MCF 10A (cell line): ENCODE measurements around the gene HIGD1A. TPM values are rescaled to one million over a fixed set of nuclear protein-coding genes. Genes with fewer than 3 reads are reported as not detected.

Experiments
- BruUV-seq: library from RNA; stranded (reverse); fragments of 400-500 nt; replicated peaks from 2 replicates; lab custom pipeline; 2021; lab: Mats Ljungman, UMichigan
- CTCF ChIA-PET: fragments of 300-600 bp; sonication (Branson Sonifier 250); formaldehyde crosslinking; extraction: SDS; loops from one replicate; lab custom pipeline; 2021; ENCODE audit warnings: antibody characterized with exemption, inconsistent platforms; lab: Yijun Ruan, JAX
- POLR2A ChIA-PET: fragments of 300-600, 350-650 bp; sonication (Branson Sonifier 250); formaldehyde crosslinking; extraction: SDS; loops from one replicate; lab custom pipeline; 2020; ENCODE audit warnings: antibody characterized with exemption, inconsistent platforms; lab: Yijun Ruan, JAX
- DNase-seq: peaks from one replicate; pipeline ENCODE4 v3.0.0-alpha.2; 2018; ENCODE audit not compliant: unreplicated experiment
- H3K27ac Mint-ChIP-seq: one replicate; pipeline ENCODE4 v1.8.0; 2022; ENCODE audit warnings: mild to moderate bottlenecking, low read depth, mixed read lengths; ENCODE audit not compliant: unreplicated experiment
- H3K27me3 Mint-ChIP-seq: one replicate; pipeline ENCODE4 v1.8.0; 2022; ENCODE audit warnings: mixed read lengths; ENCODE audit not compliant: insufficient read depth, unreplicated experiment
- H3K36me3 Mint-ChIP-seq: one replicate; pipeline ENCODE4 v1.8.0; 2022; ENCODE audit warnings: mild to moderate bottlenecking, moderate library complexity, mixed read lengths; ENCODE audit not compliant: insufficient read depth, unreplicated experiment
- H3K4me1 Mint-ChIP-seq: one replicate; pipeline ENCODE4 v1.8.0; 2022; ENCODE audit warnings: mixed read lengths; ENCODE audit not compliant: insufficient read depth, unreplicated experiment
- H3K4me3 Mint-ChIP-seq: one replicate; pipeline ENCODE4 v1.8.0; 2022; ENCODE audit warnings: mild to moderate bottlenecking, moderate library complexity, mixed read lengths; ENCODE audit not compliant: unreplicated experiment
- H3K9me3 Mint-ChIP-seq: one replicate; pipeline ENCODE4 v1.8.0; 2022; ENCODE audit warnings: mixed read lengths; ENCODE audit not compliant: unreplicated experiment
- intact Hi-C: fragments of 100-400 bp; cut with micrococcal nuclease; formaldehyde crosslinking; loops from 2 replicates; pipeline ENCODE4 v1.14.1; 2022
- total RNA-seq: library from RNA; stranded (reverse); gene quantifications from 2 replicates; pipeline ENCODE4 v1.2.3, GENCODE V29; 2022
- TF ChIP-seq, protein P1 (sequence below): fragments of 200-600 bp; IDR thresholded peaks from one replicate; pipeline ENCODE4 v1.8.0; 2022; ENCODE audit warnings: antibody characterized with exemption, mild to moderate bottlenecking; ENCODE audit not compliant: unreplicated experiment

HIGD1A gene
- total RNA-seq, 1 experiment from 2014 or later = 140 TPM

DNA sequence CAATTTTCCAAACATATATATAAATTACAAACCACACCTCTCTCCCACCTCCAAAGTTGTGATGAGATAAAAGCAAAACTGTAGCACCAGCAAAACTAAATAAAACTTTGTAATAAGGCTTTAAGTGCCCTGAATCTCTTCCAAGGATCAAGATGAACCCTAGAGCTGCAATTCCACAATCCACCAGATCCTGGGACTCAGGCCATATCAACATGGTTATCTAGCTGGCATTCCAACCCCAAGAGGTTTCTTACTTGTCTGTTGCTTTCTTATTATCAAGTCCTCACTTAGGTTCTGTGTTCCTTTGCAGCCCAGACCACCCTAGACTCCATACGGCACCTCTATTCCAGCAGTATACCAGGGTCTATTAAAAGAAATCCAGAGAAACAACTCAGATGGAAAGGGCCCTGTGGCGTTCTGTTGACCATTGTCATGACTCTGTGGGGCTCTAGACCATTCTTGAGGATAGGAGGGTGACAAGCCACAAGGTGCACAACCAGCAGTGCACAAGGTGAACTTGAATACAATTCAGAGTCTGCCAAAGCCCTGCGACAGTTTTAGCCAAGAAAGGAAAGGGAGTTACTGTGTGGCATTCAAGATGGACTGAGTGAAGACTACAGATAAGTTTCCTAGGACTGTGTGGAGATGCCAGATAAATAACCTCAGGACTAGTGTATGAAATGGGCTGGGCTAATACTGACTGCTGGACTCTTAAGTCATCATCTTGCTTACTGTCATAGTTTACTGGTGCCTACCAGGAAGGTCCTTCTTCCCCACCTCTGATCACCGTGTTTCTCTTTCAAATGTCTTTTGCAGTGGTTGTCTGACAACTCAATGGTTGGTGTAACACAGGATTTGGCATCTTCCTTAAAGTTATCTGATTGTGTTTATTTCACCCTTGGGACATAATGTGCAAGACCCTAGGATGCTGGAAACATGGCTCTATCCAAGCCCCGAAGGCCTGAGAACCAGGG, 32.1 kb upstream of the HIGD1A start:
- TF ChIP-seq, protein P1, sequence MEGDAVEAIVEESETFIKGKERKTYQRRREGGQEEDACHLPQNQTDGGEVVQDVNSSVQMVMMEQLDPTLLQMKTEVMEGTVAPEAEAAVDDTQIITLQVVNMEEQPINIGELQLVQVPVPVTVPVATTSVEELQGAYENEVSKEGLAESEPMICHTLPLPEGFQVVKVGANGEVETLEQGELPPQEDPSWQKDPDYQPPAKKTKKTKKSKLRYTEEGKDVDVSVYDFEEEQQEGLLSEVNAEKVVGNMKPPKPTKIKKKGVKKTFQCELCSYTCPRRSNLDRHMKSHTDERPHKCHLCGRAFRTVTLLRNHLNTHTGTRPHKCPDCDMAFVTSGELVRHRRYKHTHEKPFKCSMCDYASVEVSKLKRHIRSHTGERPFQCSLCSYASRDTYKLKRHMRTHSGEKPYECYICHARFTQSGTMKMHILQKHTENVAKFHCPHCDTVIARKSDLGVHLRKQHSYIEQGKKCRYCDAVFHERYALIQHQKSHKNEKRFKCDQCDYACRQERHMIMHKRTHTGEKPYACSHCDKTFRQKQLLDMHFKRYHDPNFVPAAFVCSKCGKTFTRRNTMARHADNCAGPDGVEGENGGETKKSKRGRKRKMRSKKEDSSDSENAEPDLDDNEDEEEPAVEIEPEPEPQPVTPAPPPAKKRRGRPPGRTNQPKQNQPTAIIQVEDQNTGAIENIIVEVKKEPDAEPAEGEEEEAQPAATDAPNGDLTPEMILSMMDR = no peak
- DNase-seq = no peak
- no peak overlapping the region for H3K4me3 Mint-ChIP-seq
- CTCF ChIA-PET = interaction anchor here (0.6 to 1.2 kb wide), 2 partner anchors 91 to 270 kb away, joined by 3 to 4 read pairs; no protein-coding TSS in a partner anchor
- intact Hi-C loops = loop anchor here (5.0 kb wide), 1 partner anchor 34 kb away; the partner anchor contains the start of gene HIGD1A
- no TSS peak for BruUV-seq
- no peaks in the 10 kb centered on the region for H3K27me3 Mint-ChIP-seq
- H3K9me3 Mint-ChIP-seq = no peaks in the 10 kb centered on the region
- H3K4me1 Mint-ChIP-seq = peaks cover 1% of the 10 kb centered on the region
- no peak overlapping the region for H3K27ac Mint-ChIP-seq
- no peaks in the 10 kb centered on the region for H3K36me3 Mint-ChIP-seq
- POLR2A ChIA-PET = no interaction called here

DNA sequence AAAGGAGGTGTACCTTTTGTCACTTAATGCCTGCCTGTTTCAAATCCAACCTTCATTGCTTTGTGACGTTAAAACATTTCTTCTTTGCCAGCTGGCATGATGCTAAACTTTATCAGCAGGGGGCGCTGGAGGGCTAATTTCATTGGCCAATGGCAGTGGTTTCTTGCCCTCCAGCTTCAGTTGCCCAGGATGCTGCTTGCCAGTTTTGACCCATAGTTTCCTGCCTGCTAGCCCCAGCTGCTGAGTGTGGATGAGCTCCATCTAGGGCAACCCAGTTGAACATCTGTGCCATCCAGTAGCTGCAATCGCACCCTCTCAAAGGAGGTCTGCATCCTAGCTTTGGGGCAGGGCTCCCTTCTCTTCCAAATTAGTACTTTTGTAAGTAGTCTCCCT, 27.0 kb upstream of the HIGD1A start:
- H3K4me1 Mint-ChIP-seq = peaks cover 40% of the 10 kb centered on the region
- H3K27me3 Mint-ChIP-seq = no peaks in the 10 kb centered on the region
- BruUV-seq = no TSS peak
- H3K9me3 Mint-ChIP-seq = no peaks in the 10 kb centered on the region
- CTCF ChIA-PET = interaction anchor here (0.6 to 1.9 kb wide), 16 partner anchors 9 to 1975 kb away, joined by 3 to 17 read pairs (median 3); partner anchors contain the start of gene SEC22C
- TF ChIP-seq, protein P1 = peak; percentile 67
- intact Hi-C loops = loop anchor here (1.0 to 5.0 kb wide), 6 partner anchors 50 to 574 kb away; partner anchors contain the start of gene SEC22C
- H3K36me3 Mint-ChIP-seq = no peaks in the 10 kb centered on the region
- H3K27ac Mint-ChIP-seq = no peak overlapping the region
- DNase-seq = peak; percentile 78
- H3K4me3 Mint-ChIP-seq = no peak overlapping the region
- POLR2A ChIA-PET = interaction anchor here (0.6 to 2.8 kb wide), 4 partner anchors 28 to 253 kb away, joined by 4 to 16 read pairs (median 14); partner anchors contain the start of gene HIGD1A

DNA sequence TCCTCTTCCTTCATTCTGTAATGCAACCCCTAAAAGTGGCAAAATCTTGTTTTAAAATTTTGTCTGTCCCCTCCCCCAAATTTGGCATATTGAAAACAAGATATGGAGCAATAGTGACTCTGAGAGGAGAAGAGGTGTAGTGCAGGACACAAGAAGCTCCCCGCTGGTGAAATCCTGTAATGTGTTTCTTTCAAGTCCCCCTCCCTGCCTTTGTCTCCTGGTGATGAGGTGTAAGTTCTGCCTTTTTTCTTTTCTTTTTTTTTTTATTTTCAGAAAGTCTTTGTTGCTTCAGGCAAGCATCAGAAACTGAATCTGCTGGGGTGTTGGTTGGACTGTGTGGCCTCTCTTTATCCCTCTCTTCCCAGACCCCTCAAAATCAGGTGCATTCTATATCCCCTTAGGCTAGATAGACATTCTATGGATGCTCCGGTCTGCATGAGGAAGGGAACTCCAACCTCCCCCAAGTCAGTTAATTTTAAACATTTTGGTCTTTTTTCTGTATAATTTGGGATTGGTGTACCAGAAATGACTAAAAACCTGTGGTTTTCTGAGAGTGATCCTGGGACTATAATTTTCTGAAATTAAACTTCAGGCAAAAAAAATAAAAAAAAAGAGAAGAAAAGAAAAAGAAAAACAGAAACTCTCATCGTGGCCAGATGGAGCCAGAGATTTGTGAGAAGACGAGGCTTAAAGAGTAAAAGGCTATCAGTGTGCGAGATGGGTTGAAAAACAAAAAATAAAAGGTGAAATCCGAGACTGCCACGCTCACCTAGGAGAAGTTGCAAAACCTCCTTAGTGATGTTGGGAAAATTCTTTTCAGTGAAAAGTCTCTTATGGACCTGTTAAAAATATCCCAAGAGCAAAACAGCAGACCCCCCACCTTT, 26.4 kb upstream of the HIGD1A start:
- TF ChIP-seq, protein P1 = peak; percentile 72
- no peak overlapping the region for H3K27ac Mint-ChIP-seq
- H3K9me3 Mint-ChIP-seq = no peaks in the 10 kb centered on the region
- ChIA-PET CTCF (interaction anchor here (0.6 to 1.9 kb wide), 23 partner anchors 8 to 1976 kb away, joined by 3 to 17 read pairs (median 3); partner anchors contain the start of genes ACKR2 and SEC22C), POLR2A (interaction anchor here (0.6 to 2.8 kb wide), 6 partner anchors 27 to 386 kb away, joined by 3 to 16 read pairs (median 9); partner anchors contain the start of gene HIGD1A)
- peak; percentile 63 for DNase-seq
- intact Hi-C loops = loop anchor here (1.0 to 5.0 kb wide), 6 partner anchors 50 to 573 kb away; partner anchors contain the start of gene SEC22C
- H3K4me1 Mint-ChIP-seq = peaks cover 47% of the 10 kb centered on the region
- BruUV-seq = no TSS peak
- no peak overlapping the region for H3K4me3 Mint-ChIP-seq
- no peaks in the 10 kb centered on the region for H3K36me3 Mint-ChIP-seq
- no peaks in the 10 kb centered on the region for H3K27me3 Mint-ChIP-seq
